ENCODE data around the gene ANKRD11.
"Not testable (repeated sequence)": the region's sequence is repeated elsewhere in the genome, so short reads cannot be mapped to it uniquely, and the experiment has no call there.

Gene ANKRD11

GRCh38 chr16:89442588-89442987 is 47.8 kb downstream of the ANKRD11 start:
- no peaks in the 10 kb centered on the region for H3K27me3 ChIP-seq (ENCODE audit: control insufficient read depth in 1 of 2, insufficient read depth in 2 of 2, low read length in 2 of 2)
- H3K27ac ChIP-seq (ENCODE audit: low read length) = peak overlapping the region; percentile 46
- peak overlapping the region in 1 of 2 donors; percentile 49 for H3K4me3 ChIP-seq (ENCODE audit: low read length in 2 of 2)
- peaks cover 0 to 2% of the 10 kb centered on the region in 2 donors for H3K36me3 ChIP-seq (ENCODE audit: control insufficient read depth in 2 of 2, insufficient read depth in 2 of 2, low read length in 2 of 2)
- H3K9ac ChIP-seq (ENCODE audit: low read length in 2 of 2) = no peak overlapping the region
- H3K4me1 ChIP-seq (ENCODE audit: control insufficient read depth, insufficient read depth, low read length) = peaks cover 71% of the 10 kb centered on the region
- no peaks in the 10 kb centered on the region for H3K9me3 ChIP-seq (ENCODE audit: control insufficient read depth in 2 of 2, low read length in 2 of 2)

GRCh38 chr16:89439659-89440058 is 50.7 kb downstream of the ANKRD11 start:
- H3K9me3 ChIP-seq (ENCODE audit: control insufficient read depth in 2 of 2, low read length in 2 of 2) = no peaks in the 10 kb centered on the region
- H3K4me3 ChIP-seq (ENCODE audit: low read length in 2 of 2) = no peak overlapping the region
- H3K9ac ChIP-seq (ENCODE audit: low read length in 2 of 2) = no peak overlapping the region
- H3K4me1 ChIP-seq (ENCODE audit: control insufficient read depth, insufficient read depth, low read length) = peaks cover 53% of the 10 kb centered on the region
- no peak overlapping the region for H3K27ac ChIP-seq (ENCODE audit: low read length)
- peaks cover 0 to 2% of the 10 kb centered on the region in 2 donors for H3K36me3 ChIP-seq (ENCODE audit: control insufficient read depth in 2 of 2, insufficient read depth in 2 of 2, low read length in 2 of 2)
- no peaks in the 10 kb centered on the region for H3K27me3 ChIP-seq (ENCODE audit: control insufficient read depth in 1 of 2, insufficient read depth in 2 of 2, low read length in 2 of 2)

GRCh38 chr16:89437991-89438390 is 52.4 kb downstream of the ANKRD11 start:
- H3K4me1 ChIP-seq (ENCODE audit: control insufficient read depth, insufficient read depth, low read length) = peaks cover 39% of the 10 kb centered on the region

GRCh38 chr16:89437251-89437987 is 52.9 kb downstream of the ANKRD11 start:
- Histone ChIP-seq H3K27ac (ENCODE audit: low read length) (no peak overlapping the region), H3K9me3 (ENCODE audit: control insufficient read depth in 2 of 2, low read length in 2 of 2) (no peaks in the 10 kb centered on the region), H3K9ac (ENCODE audit: low read length in 2 of 2) (no peak overlapping the region), H3K4me1 (ENCODE audit: control insufficient read depth, insufficient read depth, low read length) (peaks cover 34% of the 10 kb centered on the region), H3K4me3 (ENCODE audit: low read length in 2 of 2) (no peak overlapping the region), H3K36me3 (ENCODE audit: control insufficient read depth in 2 of 2, insufficient read depth in 2 of 2, low read length in 2 of 2) (peaks cover 0 to 2% of the 10 kb centered on the region in 2 donors), H3K27me3 (ENCODE audit: control insufficient read depth in 1 of 2, insufficient read depth in 2 of 2, low read length in 2 of 2) (no peaks in the 10 kb centered on the region)

More at GRCh38 chr16:89437991-89438390, 52.4 kb downstream of the ANKRD11 start:
- H3K9me3 ChIP-seq (ENCODE audit: control insufficient read depth in 2 of 2, low read length in 2 of 2) = no peaks in the 10 kb centered on the region
- H3K27ac ChIP-seq (ENCODE audit: low read length) = no peak overlapping the region
- no peak overlapping the region for H3K9ac ChIP-seq (ENCODE audit: low read length in 2 of 2)
- H3K4me3 ChIP-seq (ENCODE audit: low read length in 2 of 2) = no peak overlapping the region
- H3K27me3 ChIP-seq (ENCODE audit: control insufficient read depth in 1 of 2, insufficient read depth in 2 of 2, low read length in 2 of 2) = no peaks in the 10 kb centered on the region
- peaks cover 0 to 2% of the 10 kb centered on the region in 2 donors for H3K36me3 ChIP-seq (ENCODE audit: control insufficient read depth in 2 of 2, insufficient read depth in 2 of 2, low read length in 2 of 2)

- Histone ChIP-seq H3K27ac (ENCODE audit: low read length) (no peak overlapping the region), H3K27me3 (ENCODE audit: control insufficient read depth in 1 of 2, insufficient read depth in 2 of 2, low read length in 2 of 2) (no peaks in the 10 kb centered on the region), H3K36me3 (ENCODE audit: control insufficient read depth in 2 of 2, insufficient read depth in 2 of 2, low read length in 2 of 2) (peaks cover 0 to 2% of the 10 kb centered on the region in 2 donors), H3K4me3 (ENCODE audit: low read length in 2 of 2) (no peak overlapping the region), H3K4me1 (ENCODE audit: control insufficient read depth, insufficient read depth, low read length) (peaks cover 36% of the 10 kb centered on the region), H3K9ac (ENCODE audit: low read length in 2 of 2) (no peak overlapping the region), H3K9me3 (ENCODE audit: control insufficient read depth in 2 of 2, low read length in 2 of 2) (no peaks in the 10 kb centered on the region)
These were observed 54.0 kb downstream of the ANKRD11 start for GRCh38 chr16:89436366-89436765.

- not testable (repeated sequence) for H3K9me3 ChIP-seq (ENCODE audit: control insufficient read depth in 2 of 2, low read length in 2 of 2); H3K9ac ChIP-seq (ENCODE audit: low read length in 2 of 2); H3K36me3 ChIP-seq (ENCODE audit: control insufficient read depth in 2 of 2, insufficient read depth in 2 of 2, low read length in 2 of 2); H3K27ac ChIP-seq (ENCODE audit: low read length); H3K27me3 ChIP-seq (ENCODE audit: control insufficient read depth in 1 of 2, insufficient read depth in 2 of 2, low read length in 2 of 2); H3K4me3 ChIP-seq (ENCODE audit: low read length in 2 of 2)
- H3K4me1 ChIP-seq (ENCODE audit: control insufficient read depth, insufficient read depth, low read length) = peaks cover 41% of the 10 kb centered on the region
These were observed 55.3 kb downstream of the ANKRD11 start for GRCh38 chr16:89435059-89435458.

GRCh38 chr16:89434490-89434889 is 55.9 kb downstream of the ANKRD11 start:
- Histone ChIP-seq H3K9me3 (ENCODE audit: control insufficient read depth in 2 of 2, low read length in 2 of 2) (no peaks in the 10 kb centered on the region), H3K27me3 (ENCODE audit: control insufficient read depth in 1 of 2, insufficient read depth in 2 of 2, low read length in 2 of 2) (no peaks in the 10 kb centered on the region), H3K9ac (ENCODE audit: low read length in 2 of 2) (no peak overlapping the region), H3K36me3 (ENCODE audit: control insufficient read depth in 2 of 2, insufficient read depth in 2 of 2, low read length in 2 of 2) (no peaks in the 10 kb centered on the region), H3K4me1 (ENCODE audit: control insufficient read depth, insufficient read depth, low read length) (peaks cover 36% of the 10 kb centered on the region), H3K27ac (ENCODE audit: low read length) (no peak overlapping the region), H3K4me3 (ENCODE audit: low read length in 2 of 2) (no peak overlapping the region)

- not testable (repeated sequence) for H3K4me3 ChIP-seq (ENCODE audit: low read length in 2 of 2); H3K9me3 ChIP-seq (ENCODE audit: control insufficient read depth in 2 of 2, low read length in 2 of 2); H3K27ac ChIP-seq (ENCODE audit: low read length); H3K27me3 ChIP-seq (ENCODE audit: control insufficient read depth in 1 of 2, insufficient read depth in 2 of 2, low read length in 2 of 2); H3K36me3 ChIP-seq (ENCODE audit: control insufficient read depth in 2 of 2, insufficient read depth in 2 of 2, low read length in 2 of 2); H3K9ac ChIP-seq (ENCODE audit: low read length in 2 of 2)
- peaks cover 35% of the 10 kb centered on the region for H3K4me1 ChIP-seq (ENCODE audit: control insufficient read depth, insufficient read depth, low read length)
These were observed 56.9 kb downstream of the ANKRD11 start for GRCh38 chr16:89433363-89433984.

- H3K9me3 ChIP-seq (ENCODE audit: control insufficient read depth in 2 of 2, low read length in 2 of 2) = no peaks in the 10 kb centered on the region
- H3K27ac ChIP-seq (ENCODE audit: low read length) = no peak overlapping the region
- peak overlapping the region in 1 of 2 donors; percentile 21 for H3K9ac ChIP-seq (ENCODE audit: low read length in 2 of 2)
- H3K27me3 ChIP-seq (ENCODE audit: control insufficient read depth in 1 of 2, insufficient read depth in 2 of 2, low read length in 2 of 2) = no peaks in the 10 kb centered on the region
- no peaks in the 10 kb centered on the region for H3K36me3 ChIP-seq (ENCODE audit: control insufficient read depth in 2 of 2, insufficient read depth in 2 of 2, low read length in 2 of 2)
- peaks cover 24% of the 10 kb centered on the region for H3K4me1 ChIP-seq (ENCODE audit: control insufficient read depth, insufficient read depth, low read length)
- peak overlapping the region in 1 of 2 donors; percentile 44 for H3K4me3 ChIP-seq (ENCODE audit: low read length in 2 of 2)
These were observed 58.7 kb downstream of the ANKRD11 start for GRCh38 chr16:89431630-89432029.

- peaks cover 24% of the 10 kb centered on the region for H3K4me1 ChIP-seq (ENCODE audit: control insufficient read depth, insufficient read depth, low read length)
- peak overlapping the region in 1 of 2 donors; percentile 44 for H3K4me3 ChIP-seq (ENCODE audit: low read length in 2 of 2)
- H3K27ac ChIP-seq (ENCODE audit: low read length) = no peak overlapping the region
- no peaks in the 10 kb centered on the region for H3K27me3 ChIP-seq (ENCODE audit: control insufficient read depth in 1 of 2, insufficient read depth in 2 of 2, low read length in 2 of 2)
- peak overlapping the region in 1 of 2 donors; percentile 13 for H3K9ac ChIP-seq (ENCODE audit: low read length in 2 of 2)
- H3K9me3 ChIP-seq (ENCODE audit: control insufficient read depth in 2 of 2, low read length in 2 of 2) = no peaks in the 10 kb centered on the region
- no peaks in the 10 kb centered on the region for H3K36me3 ChIP-seq (ENCODE audit: control insufficient read depth in 2 of 2, insufficient read depth in 2 of 2, low read length in 2 of 2)
These were observed 59.2 kb downstream of the ANKRD11 start for GRCh38 chr16:89431158-89431584.
